Tibial nerve (tissue), 3 donors: ENCODE data around the gene BLOC1S3.

Experiments
- CTCF ChIP-seq, 5 experiments: fragments of 200-600 bp in 3 of 5; fragments of 450-650 bp in 2 of 5; sonication (generic) in 3 of 5; IDR thresholded peaks; one replicate each; pipeline ENCODE4 v1.5.1; 2016 to 2019; ENCODE audit warnings: antibody characterized with exemption in 5 of 5, mild to moderate bottlenecking in 3 of 5, moderate library complexity in 2 of 5
- POLR2A ChIP-seq, 2 donors: fragments of 450-650 bp; IDR thresholded peaks; one replicate each; pipeline ENCODE4 v1.6.1; 2017; ENCODE audit warnings: antibody characterized with exemption in 2 of 2, mild to moderate bottlenecking in 2 of 2, moderate library complexity in 2 of 2

- no peak for TF ChIP-seq CTCF (IDR thresholded peaks at IDR 0.05)
- TF ChIP-seq POLR2A (IDR thresholded peaks at IDR 0.05): no peak
These were observed 37.0 kb downstream of the BLOC1S3 start for GRCh38 chr19:45215391-45216191.
